ENCODE measurements around the gene RPS15. TPM values are rescaled to one million over a fixed set of nuclear protein-coding genes. Genes with fewer than 3 reads are reported as not detected.

Gene RPS15
- total and polyA plus RNA-seq, 2 of the 13 experiments (the other 11 are each of a cell fraction or from before 2014, with no cell fraction given), result 695 to 1,411 TPM

DNA sequence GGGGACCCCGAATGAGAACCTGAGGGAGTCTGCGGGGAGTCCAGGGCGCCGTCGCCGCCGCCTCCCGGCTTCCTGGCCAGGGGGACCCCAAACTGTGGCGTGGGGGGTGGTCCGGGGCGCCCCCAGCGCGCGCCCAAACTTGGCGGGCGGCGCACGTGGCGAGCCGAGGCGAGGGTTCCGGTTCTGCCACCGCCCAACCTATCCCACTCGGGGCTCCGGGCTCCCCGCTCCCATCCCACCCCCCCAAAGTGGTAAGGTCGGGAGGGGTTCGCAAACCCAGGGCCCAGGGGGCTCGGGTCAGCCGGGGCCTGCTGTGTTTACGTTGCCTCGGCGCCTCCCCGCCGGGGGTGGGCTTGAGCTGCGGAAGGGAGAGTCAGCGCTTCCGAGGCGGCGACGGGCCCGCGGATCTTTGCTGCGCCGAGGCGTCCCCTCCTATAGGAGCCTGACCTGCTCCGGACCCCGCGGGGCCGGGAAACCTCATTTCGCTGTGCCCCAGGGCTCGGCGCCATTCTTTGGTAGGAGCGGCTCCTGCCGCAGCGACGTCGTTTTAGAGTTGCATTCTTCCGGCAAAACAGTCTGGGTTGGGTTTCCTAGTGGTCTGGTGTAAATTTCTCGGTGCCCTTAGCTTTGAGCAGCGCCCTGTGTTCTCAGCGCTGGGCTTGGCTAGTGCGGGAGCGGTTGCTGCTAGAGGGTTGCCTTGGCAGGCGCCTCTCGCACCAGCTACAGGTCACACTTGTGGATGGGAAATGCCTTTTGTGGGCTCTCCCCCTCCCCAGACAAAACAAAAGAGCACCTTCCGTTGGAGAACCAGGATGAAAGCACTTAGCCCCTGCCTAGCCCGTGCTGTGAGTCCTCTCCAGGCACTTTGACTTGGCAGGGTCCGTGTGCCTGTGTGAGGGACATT is 29.6 kb upstream of the RPS15 start (continued):
- TF ChIP-seq ZNF589 (CRISPR knock-in tag; conservative IDR thresholded peaks at IDR 0.05), result 0 out of 2 replicates have a peak, but pooled peaks have one; percentile 40
- TF ChIP-seq RBFOX2 (IDR thresholded peaks at IDR 0.05; ENCODE audit: low read depth, low read length), result peak; percentile 71
- no peak for TF ChIP-seq SOX6 (IDR thresholded peaks at IDR 0.05)
- TF ChIP-seq SOX6 (CRISPR knock-in tag; IDR thresholded peaks at IDR 0.05), result peak; percentile 12; the same call in 1 of the 2 replicates
- no peak for TF ChIP-seq CREM (IDR thresholded peaks at IDR 0.05)
- TF ChIP-seq CREM (CRISPR knock-in tag; IDR thresholded peaks at IDR 0.05), result no peak
- no peak for TF ChIP-seq GTF3A (CRISPR knock-in tag; conservative IDR thresholded peaks at IDR 0.05)
- no peak for TF ChIP-seq NR2F1 (CRISPR knock-in tag; IDR thresholded peaks at IDR 0.05)
- TF ChIP-seq YY1 (IDR thresholded peaks at IDR 0.05; ENCODE audit: insufficient read depth, insufficient replicate concordance, low read depth, low read length), result peak; percentile 55
- TF ChIP-seq TBX2 (CRISPR knock-in tag; IDR thresholded peaks at IDR 0.05; ENCODE audit: borderline replicate concordance), result no peak
- TF ChIP-seq NFRKB (IDR thresholded peaks at IDR 0.05), result no peak
- no peak for TF ChIP-seq ZNF143 (CRISPR knock-in tag; IDR thresholded peaks at IDR 0.05)
- no peak; the same call in 1 of the 2 replicates for TF ChIP-seq PCBP1 (IDR thresholded peaks at IDR 0.05; ENCODE audit: borderline replicate concordance, low read depth, low read length)
- TF ChIP-seq, protein P1, sequence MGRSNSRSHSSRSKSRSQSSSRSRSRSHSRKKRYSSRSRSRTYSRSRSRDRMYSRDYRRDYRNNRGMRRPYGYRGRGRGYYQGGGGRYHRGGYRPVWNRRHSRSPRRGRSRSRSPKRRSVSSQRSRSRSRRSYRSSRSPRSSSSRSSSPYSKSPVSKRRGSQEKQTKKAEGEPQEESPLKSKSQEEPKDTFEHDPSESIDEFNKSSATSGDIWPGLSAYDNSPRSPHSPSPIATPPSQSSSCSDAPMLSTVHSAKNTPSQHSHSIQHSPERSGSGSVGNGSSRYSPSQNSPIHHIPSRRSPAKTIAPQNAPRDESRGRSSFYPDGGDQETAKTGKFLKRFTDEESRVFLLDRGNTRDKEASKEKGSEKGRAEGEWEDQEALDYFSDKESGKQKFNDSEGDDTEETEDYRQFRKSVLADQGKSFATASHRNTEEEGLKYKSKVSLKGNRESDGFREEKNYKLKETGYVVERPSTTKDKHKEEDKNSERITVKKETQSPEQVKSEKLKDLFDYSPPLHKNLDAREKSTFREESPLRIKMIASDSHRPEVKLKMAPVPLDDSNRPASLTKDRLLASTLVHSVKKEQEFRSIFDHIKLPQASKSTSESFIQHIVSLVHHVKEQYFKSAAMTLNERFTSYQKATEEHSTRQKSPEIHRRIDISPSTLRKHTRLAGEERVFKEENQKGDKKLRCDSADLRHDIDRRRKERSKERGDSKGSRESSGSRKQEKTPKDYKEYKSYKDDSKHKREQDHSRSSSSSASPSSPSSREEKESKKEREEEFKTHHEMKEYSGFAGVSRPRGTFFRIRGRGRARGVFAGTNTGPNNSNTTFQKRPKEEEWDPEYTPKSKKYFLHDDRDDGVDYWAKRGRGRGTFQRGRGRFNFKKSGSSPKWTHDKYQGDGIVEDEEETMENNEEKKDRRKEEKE (IDR thresholded peaks at IDR 0.05), result no peak
- TF ChIP-seq, protein P2, sequence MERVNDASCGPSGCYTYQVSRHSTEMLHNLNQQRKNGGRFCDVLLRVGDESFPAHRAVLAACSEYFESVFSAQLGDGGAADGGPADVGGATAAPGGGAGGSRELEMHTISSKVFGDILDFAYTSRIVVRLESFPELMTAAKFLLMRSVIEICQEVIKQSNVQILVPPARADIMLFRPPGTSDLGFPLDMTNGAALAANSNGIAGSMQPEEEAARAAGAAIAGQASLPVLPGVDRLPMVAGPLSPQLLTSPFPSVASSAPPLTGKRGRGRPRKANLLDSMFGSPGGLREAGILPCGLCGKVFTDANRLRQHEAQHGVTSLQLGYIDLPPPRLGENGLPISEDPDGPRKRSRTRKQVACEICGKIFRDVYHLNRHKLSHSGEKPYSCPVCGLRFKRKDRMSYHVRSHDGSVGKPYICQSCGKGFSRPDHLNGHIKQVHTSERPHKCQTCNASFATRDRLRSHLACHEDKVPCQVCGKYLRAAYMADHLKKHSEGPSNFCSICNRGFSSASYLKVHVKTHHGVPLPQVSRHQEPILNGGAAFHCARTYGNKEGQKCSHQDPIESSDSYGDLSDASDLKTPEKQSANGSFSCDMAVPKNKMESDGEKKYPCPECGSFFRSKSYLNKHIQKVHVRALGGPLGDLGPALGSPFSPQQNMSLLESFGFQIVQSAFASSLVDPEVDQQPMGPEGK (CRISPR knock-in tag; IDR thresholded peaks at IDR 0.05), result peak; percentile 53
- no peak for TF ChIP-seq GZF1 (CRISPR knock-in tag; IDR thresholded peaks at IDR 0.05)
- 0 out of 2 replicates have a peak, but pooled peaks have one; percentile 45 for TF ChIP-seq ARID2 (CRISPR knock-in tag; IDR thresholded peaks at IDR 0.05; ENCODE audit: borderline replicate concordance)
- TF ChIP-seq, protein P3, sequence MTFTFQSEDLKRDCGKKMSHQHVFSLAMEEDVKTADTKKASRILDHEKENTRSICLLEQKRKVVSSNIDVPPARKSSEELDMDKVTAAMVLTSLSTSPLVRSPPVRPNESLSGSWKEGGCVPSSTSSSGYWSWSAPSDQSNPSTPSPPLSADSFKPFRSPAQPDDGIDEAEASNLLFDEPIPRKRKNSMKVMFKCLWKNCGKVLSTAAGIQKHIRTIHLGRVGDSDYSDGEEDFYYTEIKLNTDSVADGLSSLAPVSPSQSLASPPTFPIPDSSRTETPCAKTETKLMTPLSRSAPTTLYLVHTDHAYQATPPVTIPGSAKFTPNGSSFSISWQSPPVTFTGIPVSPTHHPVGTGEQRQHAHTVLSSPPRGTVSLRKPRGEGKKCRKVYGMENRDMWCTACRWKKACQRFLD (CRISPR knock-in tag; IDR thresholded peaks at IDR 0.05; ENCODE audit: borderline replicate concordance), result 0 out of 2 replicates have a peak, but pooled peaks have one; percentile 50
- TF ChIP-seq, protein P4, sequence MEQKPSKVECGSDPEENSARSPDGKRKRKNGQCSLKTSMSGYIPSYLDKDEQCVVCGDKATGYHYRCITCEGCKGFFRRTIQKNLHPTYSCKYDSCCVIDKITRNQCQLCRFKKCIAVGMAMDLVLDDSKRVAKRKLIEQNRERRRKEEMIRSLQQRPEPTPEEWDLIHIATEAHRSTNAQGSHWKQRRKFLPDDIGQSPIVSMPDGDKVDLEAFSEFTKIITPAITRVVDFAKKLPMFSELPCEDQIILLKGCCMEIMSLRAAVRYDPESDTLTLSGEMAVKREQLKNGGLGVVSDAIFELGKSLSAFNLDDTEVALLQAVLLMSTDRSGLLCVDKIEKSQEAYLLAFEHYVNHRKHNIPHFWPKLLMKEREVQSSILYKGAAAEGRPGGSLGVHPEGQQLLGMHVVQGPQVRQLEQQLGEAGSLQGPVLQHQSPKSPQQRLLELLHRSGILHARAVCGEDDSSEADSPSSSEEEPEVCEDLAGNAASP (CRISPR knock-in tag; IDR thresholded peaks at IDR 0.05; ENCODE audit: borderline replicate concordance), result peak; percentile 16; the same call in 1 of the 2 replicates
- TF ChIP-seq, protein P5, sequence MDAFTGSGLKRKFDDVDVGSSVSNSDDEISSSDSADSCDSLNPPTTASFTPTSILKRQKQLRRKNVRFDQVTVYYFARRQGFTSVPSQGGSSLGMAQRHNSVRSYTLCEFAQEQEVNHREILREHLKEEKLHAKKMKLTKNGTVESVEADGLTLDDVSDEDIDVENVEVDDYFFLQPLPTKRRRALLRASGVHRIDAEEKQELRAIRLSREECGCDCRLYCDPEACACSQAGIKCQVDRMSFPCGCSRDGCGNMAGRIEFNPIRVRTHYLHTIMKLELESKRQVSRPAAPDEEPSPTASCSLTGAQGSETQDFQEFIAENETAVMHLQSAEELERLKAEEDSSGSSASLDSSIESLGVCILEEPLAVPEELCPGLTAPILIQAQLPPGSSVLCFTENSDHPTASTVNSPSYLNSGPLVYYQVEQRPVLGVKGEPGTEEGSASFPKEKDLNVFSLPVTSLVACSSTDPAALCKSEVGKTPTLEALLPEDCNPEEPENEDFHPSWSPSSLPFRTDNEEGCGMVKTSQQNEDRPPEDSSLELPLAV (CRISPR knock-in tag; conservative IDR thresholded peaks at IDR 0.05; ENCODE audit: low read depth), result no peak
